Activated gamma-delta T cell treated with anti-CD3 and anti-CD28 coated beads, Interleukin-2, amount 50 U/mL, for 16 hours (primary cell): ENCODE data around the gene ZNF362.

Experiments
- DNase-seq: peaks from one replicate; pipeline ENCODE4 v3.0.0-alpha.2; 2020; ENCODE audit warnings: low read depth

ZNF362 gene

GRCh38 chr1:33346927-33347649 lies 90.8 kb downstream of the ZNF362 start:
- DNase-seq, result no peak

DNA sequence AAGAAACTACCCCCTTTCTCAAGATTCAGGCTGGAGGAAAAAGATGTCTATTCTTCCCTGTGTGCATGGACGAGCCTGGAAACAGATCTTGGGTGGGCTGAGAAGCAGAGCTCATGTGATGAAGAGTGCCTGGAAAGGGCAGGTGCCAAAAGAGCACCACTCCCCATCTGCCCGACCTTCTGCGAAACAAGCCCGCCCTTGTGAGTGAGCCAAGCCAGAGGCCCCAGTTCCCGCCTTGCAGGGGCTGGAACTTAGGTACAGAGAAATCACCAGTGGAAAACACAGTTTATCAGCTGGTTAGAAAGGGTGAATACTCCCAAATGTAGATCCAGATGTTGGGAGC lies 91.3 kb downstream of the ZNF362 start:
- no peak for DNase-seq

DNA sequence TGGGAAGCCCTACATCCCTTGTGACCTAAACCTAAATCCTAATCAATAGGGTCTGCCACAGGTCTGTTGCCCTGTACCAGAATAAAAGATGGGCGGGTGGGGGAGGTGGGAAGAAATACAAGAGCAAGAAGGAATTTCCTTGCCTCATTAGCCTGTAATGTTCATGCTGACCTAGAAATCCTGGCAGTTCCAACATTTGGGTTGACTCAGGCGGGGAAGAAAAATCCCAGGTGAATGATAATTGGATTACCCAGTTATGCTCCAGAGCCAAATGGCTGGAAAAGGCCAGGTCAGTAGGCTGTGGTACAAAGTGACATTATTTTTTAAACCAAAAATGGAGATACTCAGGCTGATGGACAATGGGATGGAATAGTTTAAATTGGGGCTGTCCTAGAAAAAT lies 91.9 kb downstream of the ZNF362 start:
- no peak for DNase-seq

DNA sequence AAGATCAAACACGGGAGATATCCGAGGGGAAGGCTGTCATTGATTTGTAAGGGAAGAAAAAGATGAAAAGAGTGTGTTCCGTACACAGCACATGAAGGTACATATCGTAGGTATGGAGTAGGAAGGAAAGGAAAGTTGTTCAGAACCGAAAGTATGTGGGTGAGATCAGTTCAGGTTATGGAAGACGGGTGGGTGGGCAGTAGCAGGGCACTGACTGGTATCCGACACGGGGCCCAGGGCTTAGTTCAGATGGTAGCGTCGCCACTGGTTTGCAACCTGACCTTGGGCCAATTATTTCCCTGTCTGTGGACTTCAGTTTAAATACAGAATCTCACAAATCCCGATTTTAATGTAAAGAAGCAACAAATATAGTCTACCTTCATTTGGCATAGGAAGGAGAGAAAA lies 92.4 kb downstream of the ZNF362 start:
- no peak for DNase-seq

DNA sequence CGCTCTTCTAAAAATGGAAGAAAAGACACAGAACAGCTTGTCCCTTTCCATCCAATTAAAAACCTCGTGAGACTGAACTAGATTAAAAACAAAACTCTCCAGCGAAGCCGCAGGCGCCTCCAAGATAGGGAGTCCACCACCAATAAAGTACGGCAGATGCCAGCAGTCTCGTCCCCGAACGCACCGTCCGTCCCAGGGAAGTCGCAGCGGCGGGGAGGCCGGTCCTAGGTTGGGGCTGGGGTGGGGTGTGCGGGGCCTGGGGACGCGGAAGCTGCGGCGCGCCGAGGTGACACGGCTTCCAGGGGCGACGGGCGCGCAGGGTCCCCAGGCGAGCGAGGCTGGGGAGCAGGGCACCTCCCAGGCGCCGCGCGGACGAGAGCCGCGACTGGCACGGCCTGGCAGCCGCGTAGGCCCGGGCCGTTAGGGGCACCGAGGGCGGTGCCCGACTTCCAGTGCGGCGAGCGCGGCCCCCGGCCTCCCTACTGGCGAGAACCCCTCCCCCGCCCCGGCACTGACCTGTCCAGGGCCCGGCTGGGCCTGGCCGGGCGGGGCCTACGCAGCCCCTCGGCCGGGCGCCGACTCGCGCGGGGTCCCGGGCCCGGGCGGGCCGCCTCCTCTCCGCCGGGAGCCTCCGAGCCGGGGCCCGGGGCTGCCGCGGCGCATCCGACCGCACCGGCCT lies 92.9 kb downstream of the ZNF362 start:
- peak; percentile 4 for DNase-seq

DNA sequence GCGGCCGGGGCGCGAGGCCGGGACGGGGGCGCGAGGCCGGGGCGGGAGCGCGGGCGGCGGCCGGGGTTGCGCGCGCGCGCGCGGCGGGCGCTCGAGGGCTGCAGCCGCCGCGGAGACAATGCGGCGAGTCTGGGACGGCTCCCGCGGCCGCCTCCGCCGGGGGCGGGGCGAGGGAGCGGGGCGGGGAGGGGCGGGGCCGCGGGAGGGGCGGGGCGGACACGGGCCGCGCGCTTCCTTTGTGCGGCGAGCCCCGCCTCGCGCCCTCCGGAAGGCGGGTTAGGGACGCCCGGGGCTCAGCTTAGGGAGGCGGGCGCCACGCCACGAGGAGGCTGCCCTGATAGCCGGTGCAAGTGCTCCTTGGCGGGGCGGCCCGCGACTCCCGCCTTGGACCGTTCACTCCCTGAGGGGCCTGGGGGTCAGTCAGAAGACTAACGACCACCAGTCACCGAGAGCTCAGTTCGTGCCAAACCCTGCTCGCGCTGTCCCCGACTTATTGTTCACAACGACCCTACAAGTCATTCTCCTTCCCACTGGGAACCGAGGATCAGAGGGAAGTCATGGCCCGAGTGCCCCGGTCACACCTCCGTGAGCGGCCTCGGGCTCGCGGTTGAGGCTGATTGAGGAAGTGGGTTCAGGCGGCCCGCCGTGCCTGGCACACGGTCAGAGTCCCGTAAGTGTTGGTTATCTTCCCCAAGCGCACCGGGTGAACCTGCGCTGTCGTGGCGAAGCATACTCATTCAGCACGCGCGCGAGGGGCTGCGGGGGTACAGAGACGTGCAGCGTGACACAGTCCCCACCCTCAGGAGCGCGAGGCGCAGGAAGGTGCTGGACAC lies 93.7 kb downstream of the ZNF362 start:
- DNase-seq, result peak; percentile 66
